Keratinocyte (primary cell): Measurements from ENCODE around the gene GSTT2B. TPM values are rescaled to one million over a fixed set of nuclear protein-coding genes. Genes with fewer than 3 reads are reported as not detected.
"Not testable (repeated sequence)": the region's sequence is repeated elsewhere in the genome, so short reads cannot be mapped to it uniquely, and the experiment has no call there.

Experiments used
- DNase-seq: peaks from one replicate; pipeline ENCODE4 v3.0.0-alpha.2; 2011; ENCODE audit warnings: low read depth, missing footprints, low spot score
- FAIRE-seq: peaks from 2 replicates; lab custom pipeline; 2011; peaks lifted over from hg19 to GRCh38; lab: Jason Lieb, UNC
- H2AFZ ChIP-seq: 2 replicates; pipeline ENCODE4 v1.6.0; 2012; ENCODE audit warnings: low read length, control low read depth, inconsistent platforms; ENCODE audit not compliant: control insufficient read depth
- H3K27ac ChIP-seq: 2 replicates; pipeline ENCODE4 v1.5.1; 2011; ENCODE audit warnings: low read length; ENCODE audit not compliant: control insufficient read depth, insufficient read depth
- H3K27me3 ChIP-seq: 3 replicates; pipeline ENCODE4 v1.6.0; 2011; ENCODE audit warnings: low read length; ENCODE audit not compliant: control insufficient read depth, insufficient read depth; ENCODE audit errors: extremely low read depth
- H3K36me3 ChIP-seq, 2 experiments: 2 replicates in 1 of 2; 3 replicates in 1 of 2; pipeline ENCODE4 v1.5.1; 2011; ENCODE audit warnings: low read length in 2 of 2, mild to moderate bottlenecking in 1 of 2; ENCODE audit not compliant: control insufficient read depth in 2 of 2, insufficient read depth in 2 of 2; ENCODE audit errors: extremely low read depth in 1 of 2
- H3K4me1 ChIP-seq: 3 replicates; pipeline ENCODE4 v1.5.1; 2011; ENCODE audit warnings: low read length; ENCODE audit not compliant: control insufficient read depth, insufficient read depth; ENCODE audit errors: extremely low read depth
- H3K4me2 ChIP-seq: 3 replicates; pipeline ENCODE4 v1.6.0; 2011; ENCODE audit warnings: low read depth, low read length; ENCODE audit not compliant: control insufficient read depth, insufficient read depth; ENCODE audit errors: extremely low read depth
- H3K4me3 ChIP-seq, 3 experiments: fragments of 200-600 bp in 1 of 3; sonication (generic) in 1 of 3; 2 replicates in 2 of 3; 3 replicates in 1 of 3; pipeline ENCODE4 v1.5.1; 2011 to 2016; ENCODE audit warnings: low read length in 3 of 3, mild to moderate bottlenecking in 3 of 3, control low read depth in 2 of 3, inconsistent platforms in 1 of 3, low read depth in 1 of 3, mixed read lengths in 1 of 3, mixed run types in 1 of 3, moderate library complexity in 1 of 3; ENCODE audit not compliant: control insufficient read depth in 2 of 3, insufficient read depth in 2 of 3; ENCODE audit errors: extremely low read depth in 1 of 3
- H3K79me2 ChIP-seq: 2 replicates; pipeline ENCODE4 v1.6.0; 2012; ENCODE audit warnings: low read length; ENCODE audit not compliant: control insufficient read depth, insufficient read depth
- H3K9ac ChIP-seq: 3 replicates; pipeline ENCODE4 v1.6.0; 2011; ENCODE audit warnings: low read length; ENCODE audit not compliant: control insufficient read depth, insufficient read depth; ENCODE audit errors: extremely low read depth
- H3K9me1 ChIP-seq: 3 replicates; pipeline ENCODE4 v1.6.0; 2011; ENCODE audit warnings: low read length; ENCODE audit not compliant: control insufficient read depth, insufficient read depth; ENCODE audit errors: extremely low read depth
- H3K9me3 ChIP-seq: 2 replicates; pipeline ENCODE4 v1.5.1; 2012; ENCODE audit warnings: low read depth, low read length; ENCODE audit not compliant: control insufficient read depth
- H4K20me1 ChIP-seq: 3 replicates; pipeline ENCODE4 v1.6.0; 2011; ENCODE audit warnings: low read length; ENCODE audit not compliant: control insufficient read depth, insufficient read depth; ENCODE audit errors: extremely low read depth
- CTCF ChIP-seq, 3 experiments: IDR thresholded peaks in 1 of 3; conservative IDR thresholded peaks in 1 of 3; optimal IDR thresholded peaks in 1 of 3; 2 replicates in 2 of 3; 3 replicates in 1 of 3; pipeline versions ENCODE3 to v1.5.1; 2011; ENCODE audit warnings: low read length in 3 of 3, mild to moderate bottlenecking in 3 of 3, moderate library complexity in 2 of 3, control low read depth in 1 of 3, inconsistent platforms in 1 of 3; ENCODE audit not compliant: insufficient read depth in 2 of 3; ENCODE audit errors: extremely low read depth in 1 of 3
- EZH2 ChIP-seq: IDR thresholded peaks from one replicate; pipeline ENCODE4 v1.6.1; 2012; ENCODE audit warnings: inconsistent platforms, mild to moderate bottlenecking, low read length, moderate library complexity
- dilution Hi-C: fragments of 300-500 bp; cut with MboI; formaldehyde crosslinking; loops from one replicate; pipeline ENCODE4 v1.7.0; 2020; ENCODE audit warnings: low sequenced_read_pairs; ENCODE audit not compliant: extremely low pct_ligation_motif_present
- polyA minus RNA-seq, 3 experiments: library from RNA; depleted of rRNA, polyadenylated mRNA; stranded (reverse); fragments of >200 nt; gene quantifications; 1 replicate in 1 of 3; 2 replicates in 1 of 3; 3 replicates in 1 of 3; pipeline ENCODE4 v1.2.3, GENCODE V29; 2011
- polyA plus RNA-seq, 5 experiments: library from polyadenylated mRNA; depleted of rRNA in 3 of 5; stranded (reverse) in 3 of 5; stranded (forward) in 1 of 5; unstranded in 1 of 5; fragments of >200 nt; gene quantifications; 1 replicate in 1 of 5; 2 replicates in 3 of 5; 3 replicates in 1 of 5; pipeline versions ENCODE4 v1.2.1 to v1.2.3, GENCODE V29; 2011 to 2012; ENCODE audit warnings: missing spikeins in 2 of 5, low read depth in 1 of 5, low replicate concordance in 1 of 5

Gene GSTT2B, protein sequence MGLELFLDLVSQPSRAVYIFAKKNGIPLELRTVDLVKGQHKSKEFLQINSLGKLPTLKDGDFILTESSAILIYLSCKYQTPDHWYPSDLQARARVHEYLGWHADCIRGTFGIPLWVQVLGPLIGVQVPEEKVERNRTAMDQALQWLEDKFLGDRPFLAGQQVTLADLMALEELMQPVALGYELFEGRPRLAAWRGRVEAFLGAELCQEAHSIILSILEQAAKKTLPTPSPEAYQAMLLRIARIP
- polyA plus RNA-seq, result 15.5 to 22.2 TPM (median 17.9 TPM) in 3 replicates
- polyA plus RNA-seq (2011; ENCODE audit: low read depth), result 6.8 TPM
- 11.9 and 18.9 TPM in 2 replicates for polyA plus RNA-seq (2011; cell fraction: cytosol; rRNA removed)
- 15.7 and 18.2 TPM in 2 replicates for polyA plus RNA-seq (2011; cell fraction: nucleus; rRNA removed)
- 15.9 and 22.8 TPM in 2 replicates for polyA plus RNA-seq (2012; ENCODE audit: low replicate concordance)
- polyA minus RNA-seq, result 7.6 to 14.0 TPM (median 10.1 TPM) in 3 replicates
- polyA minus RNA-seq (2011; cell fraction: cytosol; rRNA and poly(A)+ RNA removed), result 8.6 TPM
- polyA minus RNA-seq (2011; cell fraction: nucleus; rRNA and poly(A)+ RNA removed), result 3.0 and 3.6 TPM in 2 replicates

GRCh38 chr22:23961084-23961771, at the start of gene GSTT2B:
Gene GSTT2B (minus strand): TSS chr22:23961195. CDS start chr22:23961131, 64 bp downstream.
- dilution Hi-C loops, H3K9ac ChIP-seq, H3K27me3 ChIP-seq, H3K36me3 ChIP-seq, H3K9me1 ChIP-seq, H4K20me1 ChIP-seq, H3K27ac ChIP-seq, H3K79me2 ChIP-seq, DNase-seq, H3K4me3 ChIP-seq, H3K9me3 ChIP-seq, H3K4me1 ChIP-seq, H2AFZ ChIP-seq: not testable (repeated sequence)
- peak; percentile 83 for FAIRE-seq
- H3K4me2 ChIP-seq, result peak within 1 kb of the TSS; percentile 41

- no peak overlapping the region for H3K4me3 ChIP-seq
- dilution Hi-C loops, result no loop called here
- FAIRE-seq, result no peak
Observed at GRCh38 chr22:24010018-24010391, 49.0 kb upstream of the GSTT2B start.

More at GRCh38 chr22:24010018-24010391, 49.0 kb upstream of the GSTT2B start:
- Histone ChIP-seq H3K9me1 (no peaks in the 10 kb centered on the region), H3K27me3 (no peaks in the 10 kb centered on the region), H3K9me3 (no peaks in the 10 kb centered on the region), H4K20me1 (no peaks in the 10 kb centered on the region), H3K36me3 (no peaks in the 10 kb centered on the region), H3K4me2 (no peak overlapping the region), H3K9ac (no peak overlapping the region), H2AFZ (no peak overlapping the region), H3K4me1 (no peaks in the 10 kb centered on the region), H3K79me2 (peaks cover 37% of the 10 kb centered on the region), H3K27ac (no peak overlapping the region)
- no peak for DNase-seq
- TF ChIP-seq CTCF (optimal IDR thresholded peaks at IDR 0.05 in 1 of 3, IDR thresholded peaks at IDR 0.05 in 1 of 3, conservative IDR thresholded peaks at IDR 0.05 in 1 of 3; ENCODE audit: extremely low read depth in 1 of 3, insufficient read depth in 2 of 3, low read length in 3 of 3), result no peak
- TF ChIP-seq EZH2, result no peak
